Measurements from ENCODE around the gene TRAK2.

DNA sequence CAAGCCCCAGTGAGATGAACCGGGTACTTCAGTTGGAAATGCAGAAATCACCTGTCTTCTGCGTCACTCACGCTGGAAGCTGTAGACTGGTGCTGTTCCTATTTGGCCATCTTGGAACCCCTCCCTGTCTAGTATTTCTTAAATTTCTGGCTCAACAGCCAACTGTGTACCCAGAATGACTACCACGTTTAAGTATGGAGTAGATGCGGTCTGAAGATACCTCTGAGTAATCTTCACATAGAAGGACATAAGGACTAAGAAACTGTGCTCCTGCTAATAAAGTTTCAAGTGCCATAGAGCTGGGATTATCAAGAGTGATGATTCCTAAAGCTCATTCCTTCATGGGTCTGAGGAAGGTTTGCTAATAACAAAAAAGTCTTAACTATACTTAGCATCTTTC is 20.4 kb downstream of the TRAK2 start:
- TF ChIP-seq, protein P1, sequence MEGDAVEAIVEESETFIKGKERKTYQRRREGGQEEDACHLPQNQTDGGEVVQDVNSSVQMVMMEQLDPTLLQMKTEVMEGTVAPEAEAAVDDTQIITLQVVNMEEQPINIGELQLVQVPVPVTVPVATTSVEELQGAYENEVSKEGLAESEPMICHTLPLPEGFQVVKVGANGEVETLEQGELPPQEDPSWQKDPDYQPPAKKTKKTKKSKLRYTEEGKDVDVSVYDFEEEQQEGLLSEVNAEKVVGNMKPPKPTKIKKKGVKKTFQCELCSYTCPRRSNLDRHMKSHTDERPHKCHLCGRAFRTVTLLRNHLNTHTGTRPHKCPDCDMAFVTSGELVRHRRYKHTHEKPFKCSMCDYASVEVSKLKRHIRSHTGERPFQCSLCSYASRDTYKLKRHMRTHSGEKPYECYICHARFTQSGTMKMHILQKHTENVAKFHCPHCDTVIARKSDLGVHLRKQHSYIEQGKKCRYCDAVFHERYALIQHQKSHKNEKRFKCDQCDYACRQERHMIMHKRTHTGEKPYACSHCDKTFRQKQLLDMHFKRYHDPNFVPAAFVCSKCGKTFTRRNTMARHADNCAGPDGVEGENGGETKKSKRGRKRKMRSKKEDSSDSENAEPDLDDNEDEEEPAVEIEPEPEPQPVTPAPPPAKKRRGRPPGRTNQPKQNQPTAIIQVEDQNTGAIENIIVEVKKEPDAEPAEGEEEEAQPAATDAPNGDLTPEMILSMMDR (conservative IDR thresholded peaks at IDR 0.05; ENCODE audit: low read length): no peak
- no peak for TF ChIP-seq EZH2phosphoT487 (IDR thresholded peaks at IDR 0.05; ENCODE audit: borderline replicate concordance)

Measured in Loucy (cell line).